GM23338 (cell line): ENCODE measurements around the gene KCNJ8. TPM values are rescaled to one million over a fixed set of nuclear protein-coding genes. Genes with fewer than 3 reads are reported as not detected.

ENCODE experiments used
- ATAC-seq: fragments of 200-7000 bp; cut with Tn5 transposase; 3 replicates; pipeline ENCODE4 v1.9.1; 2020
- DNase-seq: peaks from one replicate; pipeline ENCODE4 v3.0.0-alpha.2; 2015; ENCODE audit warnings: low spot score
- H2AFZ ChIP-seq: fragments of 200-600 bp; sonication (generic); 2 replicates; pipeline ENCODE4 v1.8.0; 2016; ENCODE audit warnings: antibody characterized with exemption, mild to moderate bottlenecking, moderate library complexity
- H3F3A ChIP-seq: fragments of 200-600 bp; sonication (generic); replicated peaks from 2 replicates; pipeline ENCODE4 v1.8.0; 2017; ENCODE audit warnings: antibody characterized with exemption, mixed run types, low read depth
- H3K27ac ChIP-seq: fragments of 200-600 bp; sonication (generic); 2 replicates; pipeline ENCODE4 v1.6.1; 2016; ENCODE audit warnings: low read depth
- H3K27me3 ChIP-seq: fragments of 200-600 bp; sonication (generic); 2 replicates; pipeline ENCODE4 v1.8.0; 2016; ENCODE audit warnings: mild to moderate bottlenecking, mixed run types, moderate library complexity; ENCODE audit not compliant: insufficient read depth
- H3K36me3 ChIP-seq: fragments of 200-600 bp; sonication (generic); 2 replicates; pipeline ENCODE4 v1.8.0; 2016; ENCODE audit warnings: mild to moderate bottlenecking; ENCODE audit not compliant: insufficient read depth
- H3K4me1 ChIP-seq: fragments of 200-600 bp; sonication (generic); 2 replicates; pipeline ENCODE4 v1.8.0; 2016; ENCODE audit warnings: mild to moderate bottlenecking, moderate library complexity; ENCODE audit not compliant: insufficient read depth
- H3K4me2 ChIP-seq: fragments of 200-600 bp; sonication (generic); 2 replicates; pipeline ENCODE4 v1.7.1; 2017; ENCODE audit warnings: mixed run types
- H3K4me3 ChIP-seq: fragments of 200-600 bp; sonication (generic); 2 replicates; pipeline ENCODE4 v1.6.1; 2016; ENCODE audit warnings: mixed run types
- H3K79me2 ChIP-seq: fragments of 200-600 bp; sonication (generic); replicated peaks from 2 replicates; pipeline ENCODE4 v1.8.0; 2017; ENCODE audit warnings: mild to moderate bottlenecking; ENCODE audit not compliant: insufficient read depth
- H3K9me2 ChIP-seq: fragments of 200-600 bp; sonication (generic); 2 replicates; pipeline ENCODE4 v1.8.0; 2017; ENCODE audit not compliant: insufficient read depth
- H4K20me1 ChIP-seq: fragments of 200-600 bp; sonication (generic); replicated peaks from 2 replicates; pipeline ENCODE4 v1.8.0; 2017; ENCODE audit warnings: mild to moderate bottlenecking; ENCODE audit not compliant: insufficient read depth
- H3K27ac Mint-ChIP-seq: 2 replicates; pipeline ENCODE4 v1.8.0; 2020; ENCODE audit warnings: inconsistent platforms, mild to moderate bottlenecking, moderate library complexity, mixed read lengths
- H3K27me3 Mint-ChIP-seq: 3 replicates; pipeline ENCODE4 v1.8.0; 2022; ENCODE audit warnings: low read depth, mild to moderate bottlenecking, moderate library complexity, mixed read lengths, inconsistent platforms; ENCODE audit not compliant: insufficient read depth, poor library complexity
- H3K36me3 Mint-ChIP-seq: 3 replicates; pipeline ENCODE4 v1.8.0; 2021; ENCODE audit warnings: low read depth, mild to moderate bottlenecking, inconsistent platforms, moderate library complexity, mixed read lengths
- H3K4me1 Mint-ChIP-seq: 3 replicates; pipeline ENCODE4 v1.8.0; 2020; ENCODE audit warnings: mild to moderate bottlenecking, inconsistent platforms, mixed read lengths
- H3K4me3 Mint-ChIP-seq: 3 replicates; pipeline ENCODE4 v1.8.0; 2021; ENCODE audit warnings: moderate library complexity, mild to moderate bottlenecking, inconsistent platforms, mixed read lengths
- H3K9me3 Mint-ChIP-seq: 3 replicates; pipeline ENCODE4 v1.8.0; 2020; ENCODE audit warnings: moderate library complexity, mild to moderate bottlenecking, inconsistent platforms, mixed read lengths
- JUNB ChIP-seq: IDR thresholded peaks from one replicate; pipeline ENCODE4 v1.6.1; 2016; ENCODE audit warnings: antibody characterized with exemption; ENCODE audit not compliant: unreplicated experiment
- NANOG ChIP-seq: IDR thresholded peaks from 2 replicates; pipeline ENCODE4 v1.6.1; 2016; ENCODE audit warnings: antibody characterized with exemption, borderline replicate concordance
- ZNF114 ChIP-seq: fragments of 250-450 bp; sonication (Bioruptor Pico); IDR thresholded peaks from 2 replicates; pipeline ENCODE4 v1.5.0; 2020; ENCODE audit warnings: mild to moderate bottlenecking, moderate library complexity
- ZNF331 ChIP-seq: fragments of 250-450 bp; sonication (Bioruptor Pico); IDR thresholded peaks from 2 replicates; pipeline ENCODE4 v1.5.0; 2020; ENCODE audit warnings: low read depth, mild to moderate bottlenecking, moderate library complexity
- ZNF462 ChIP-seq: fragments of 250-450 bp; sonication (Bioruptor Pico); IDR thresholded peaks from 2 replicates; pipeline ENCODE4 v1.5.0; 2020; ENCODE audit warnings: mild to moderate bottlenecking, moderate library complexity
- polyA plus RNA-seq: library from polyadenylated mRNA; unstranded; fragments of >200 nt; fragmentation: Nextera tagmentation; extraction: Ambion mirVana; gene quantifications from 2 replicates; pipeline ENCODE4 v1.2.1, GENCODE V29; 2016
- total RNA-seq: library from RNA; depleted of rRNA; stranded (reverse); fragments of >200 nt; shearing (Covaris generic); gene quantifications from 2 replicates; pipeline ENCODE4 v1.2.3, GENCODE V29; 2014
- TF ChIP-seq, protein P1 (sequence below): IDR thresholded peaks from one replicate; pipeline ENCODE4 v1.6.1; 2018; ENCODE audit warnings: antibody characterized with exemption; ENCODE audit not compliant: unreplicated experiment

The KCNJ8 gene
- total and polyA plus RNA-seq, 2 experiments from 2014 or later = 0.82 to 0.87 TPM

DNA sequence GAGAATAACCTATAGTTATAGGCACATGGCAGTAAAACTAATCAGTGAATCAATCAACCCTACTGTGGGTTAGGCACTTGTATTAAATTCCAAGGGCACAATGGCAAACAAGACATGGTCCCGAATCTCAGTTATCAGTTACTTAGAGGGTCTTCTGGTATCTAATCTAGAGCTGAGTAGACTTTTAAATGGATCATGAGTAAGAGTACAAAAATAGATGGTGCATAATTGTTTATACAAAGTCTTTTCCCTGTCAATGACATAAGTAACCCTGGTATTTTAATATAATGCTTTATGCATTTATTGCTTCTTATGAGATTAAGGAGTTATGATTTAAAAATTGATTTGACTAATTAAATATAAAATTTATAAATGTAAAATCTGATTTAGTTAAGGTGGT is 23.0 kb upstream of the KCNJ8 start:
- no peak overlapping the region for H3K27ac ChIP-seq
- TF ChIP-seq NANOG (no peak), ZNF331 (no peak), ZNF114 (no peak), ZNF462 (CRISPR knock-in tag) (no peak), JUNB (no peak)
- TF ChIP-seq, protein P1, sequence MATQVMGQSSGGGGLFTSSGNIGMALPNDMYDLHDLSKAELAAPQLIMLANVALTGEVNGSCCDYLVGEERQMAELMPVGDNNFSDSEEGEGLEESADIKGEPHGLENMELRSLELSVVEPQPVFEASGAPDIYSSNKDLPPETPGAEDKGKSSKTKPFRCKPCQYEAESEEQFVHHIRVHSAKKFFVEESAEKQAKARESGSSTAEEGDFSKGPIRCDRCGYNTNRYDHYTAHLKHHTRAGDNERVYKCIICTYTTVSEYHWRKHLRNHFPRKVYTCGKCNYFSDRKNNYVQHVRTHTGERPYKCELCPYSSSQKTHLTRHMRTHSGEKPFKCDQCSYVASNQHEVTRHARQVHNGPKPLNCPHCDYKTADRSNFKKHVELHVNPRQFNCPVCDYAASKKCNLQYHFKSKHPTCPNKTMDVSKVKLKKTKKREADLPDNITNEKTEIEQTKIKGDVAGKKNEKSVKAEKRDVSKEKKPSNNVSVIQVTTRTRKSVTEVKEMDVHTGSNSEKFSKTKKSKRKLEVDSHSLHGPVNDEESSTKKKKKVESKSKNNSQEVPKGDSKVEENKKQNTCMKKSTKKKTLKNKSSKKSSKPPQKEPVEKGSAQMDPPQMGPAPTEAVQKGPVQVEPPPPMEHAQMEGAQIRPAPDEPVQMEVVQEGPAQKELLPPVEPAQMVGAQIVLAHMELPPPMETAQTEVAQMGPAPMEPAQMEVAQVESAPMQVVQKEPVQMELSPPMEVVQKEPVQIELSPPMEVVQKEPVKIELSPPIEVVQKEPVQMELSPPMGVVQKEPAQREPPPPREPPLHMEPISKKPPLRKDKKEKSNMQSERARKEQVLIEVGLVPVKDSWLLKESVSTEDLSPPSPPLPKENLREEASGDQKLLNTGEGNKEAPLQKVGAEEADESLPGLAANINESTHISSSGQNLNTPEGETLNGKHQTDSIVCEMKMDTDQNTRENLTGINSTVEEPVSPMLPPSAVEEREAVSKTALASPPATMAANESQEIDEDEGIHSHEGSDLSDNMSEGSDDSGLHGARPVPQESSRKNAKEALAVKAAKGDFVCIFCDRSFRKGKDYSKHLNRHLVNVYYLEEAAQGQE = no peak
- DNase-seq = no peak
- H3K4me3 Mint-ChIP-seq = no peak overlapping the region
- no peaks in the 10 kb centered on the region for H3K36me3 Mint-ChIP-seq
- H3K9me3 Mint-ChIP-seq = peaks cover 3% of the 10 kb centered on the region; the same call in 1 of the 3 replicates
- no peaks in the 10 kb centered on the region for H3F3A ChIP-seq
- H3K4me1 Mint-ChIP-seq = no peaks in the 10 kb centered on the region
- H3K27me3 Mint-ChIP-seq = no peaks in the 10 kb centered on the region
- no peak overlapping the region for H3K27ac Mint-ChIP-seq
- H3K79me2 ChIP-seq = no peaks in the 10 kb centered on the region
- H3K4me1 ChIP-seq = no peaks in the 10 kb centered on the region
- H2AFZ ChIP-seq = no peak overlapping the region
- H4K20me1 ChIP-seq = no peaks in the 10 kb centered on the region
- no peak for ATAC-seq
- H3K4me3 ChIP-seq = no peak overlapping the region
- H3K36me3 ChIP-seq = no peaks in the 10 kb centered on the region
- no peak overlapping the region for H3K4me2 ChIP-seq
- no peaks in the 10 kb centered on the region for H3K27me3 ChIP-seq
- 0 out of 2 replicates have a peak, but pooled peaks cover 5% of the 10 kb centered on the region for H3K9me2 ChIP-seq
